Inflammatory macrophage treated with lipopolysaccharide for 1 hour (primary cell): ENCODE data around the gene HTRA2.

Experiments
- DNase-seq, 2 donors: peaks; one replicate each; pipeline ENCODE4 v3.0.0-alpha.2; 2020 to 2022

The HTRA2 gene

GRCh38 chr2:74516650-74517049, 13.1 kb upstream of the HTRA2 start:
- no peak for DNase-seq

- DNase-seq = no peak
Observed at GRCh38 chr2:74522516-74522915, 7.2 kb upstream of the HTRA2 start.

GRCh38 chr2:74524005-74524404, 5.7 kb upstream of the HTRA2 start:
- no peak for DNase-seq

GRCh38 chr2:74524955-74525716, 4.6 kb upstream of the HTRA2 start:
- DNase-seq = no peak

- DNase-seq = peak; percentile 32 to 49
Observed at GRCh38 chr2:74525717-74526648, 3.8 kb upstream of the HTRA2 start, which contains the start of gene DQX1. TSS of gene DQX1 (minus strand) at chr2:74526231. CDS start at chr2:74525729, 502 bp downstream.

- no peak for DNase-seq
Observed at GRCh38 chr2:74526649-74527230, 3.0 kb upstream of the HTRA2 start.

- DNase-seq = no peak
Observed at GRCh38 chr2:74527741-74528140, 2.0 kb upstream of the HTRA2 start.

- DNase-seq = no peak
Observed at GRCh38 chr2:74528600-74529356, 955 bp upstream of the HTRA2 start.

- peak; percentile 38 to 64 for DNase-seq
Observed at GRCh38 chr2:74530239-74531187, 780 bp downstream of the HTRA2 start.

GRCh38 chr2:74531666-74532065, 1.9 kb downstream of the HTRA2 start:
- no peak for DNase-seq

GRCh38 chr2:74532222-74532621, 2.5 kb downstream of the HTRA2 start:
- peak in 1 of 2 donors; percentile 55 for DNase-seq

GRCh38 chr2:74533464-74533863, 3.7 kb downstream of the HTRA2 start:
- no peak for DNase-seq

- DNase-seq = no peak
Observed at GRCh38 chr2:74534411-74534810, 4.7 kb downstream of the HTRA2 start.

- no peak for DNase-seq
Observed at GRCh38 chr2:74535440-74535965, 5.8 kb downstream of the HTRA2 start.

GRCh38 chr2:74536166-74536950, 6.6 kb downstream of the HTRA2 start:
- DNase-seq = no peak

- no peak for DNase-seq
Observed at GRCh38 chr2:74537140-74537539, 7.4 kb downstream of the HTRA2 start.

GRCh38 chr2:74538881-74539339, 9.2 kb downstream of the HTRA2 start:
- DNase-seq = no peak

GRCh38 chr2:74540291-74540690, 10.6 kb downstream of the HTRA2 start:
- no peak for DNase-seq

GRCh38 chr2:74542978-74543377, 13.2 kb downstream of the HTRA2 start:
- DNase-seq = no peak

GRCh38 chr2:74544634-74545033, 14.9 kb downstream of the HTRA2 start:
- no peak for DNase-seq
